Measurements from ENCODE around the gene HOXC12. TPM values are rescaled to one million over a fixed set of nuclear protein-coding genes. Genes with fewer than 3 reads are reported as not detected.

Gene HOXC12
- total RNA-seq, 2 experiments from 2014 or later: not detected

- H3K4me1 ChIP-seq (ENCODE audit: insufficient read depth, low read length): peaks cover 55% of the 10 kb centered on the region
- Mint-ChIP-seq H3K27ac (no peak overlapping the region), H3K4me3 (peak overlapping the region; percentile 84), H3K27me3 (peaks cover 100% of the 10 kb centered on the region), H3K4me1 (ENCODE audit: low read depth) (peaks cover 65% of the 10 kb centered on the region), H3K36me3 (ENCODE audit: low read depth) (no peaks in the 10 kb centered on the region), H3K9me3 (no peaks in the 10 kb centered on the region)
- no peaks in the 10 kb centered on the region for H3K36me3 ChIP-seq (ENCODE audit: insufficient read depth, low read length)
- peaks cover 98 to 100% of the 10 kb centered on the region in 2 experiments for H3K27me3 ChIP-seq (ENCODE audit: control insufficient read depth in 1 of 2, insufficient read depth in 2 of 2, low read length in 2 of 2)
- no peak overlapping the region for H3K4me3 ChIP-seq (ENCODE audit: low read length)
- intact Hi-C loops (cut with DNase I, micrococcal nuclease): no loop called here
- ChIA-PET POLR2A (no interaction called here), CTCF (no interaction called here)
- no peak overlapping the region for H3K27ac ChIP-seq (ENCODE audit: low read depth in 1 of 2, low read length in 2 of 2)
- no peak for ATAC-seq (ENCODE audit: poor library complexity)
- peaks cover 0 to 71% of the 10 kb centered on the region in 2 experiments for H3K9me3 ChIP-seq (ENCODE audit: control insufficient read depth in 1 of 2, insufficient read depth in 1 of 2, low read length in 2 of 2)
- TF ChIP-seq CTCF (IDR thresholded peaks at IDR 0.05): no peak
- DNase-seq: no peak
Measured at GRCh38 chr12:53994009-53994263, 39.2 kb downstream of the HOXC12 start.

- H3K27me3 ChIP-seq (ENCODE audit: control insufficient read depth in 1 of 2, insufficient read depth in 2 of 2, low read length in 2 of 2): peaks cover 98 to 99% of the 10 kb centered on the region in 2 experiments
- DNase-seq (no peak), ATAC-seq (ENCODE audit: poor library complexity) (no peak)
- H3K36me3 ChIP-seq (ENCODE audit: insufficient read depth, low read length): no peaks in the 10 kb centered on the region
- Mint-ChIP-seq H3K4me3 (peak overlapping the region; percentile 88), H3K9me3 (no peaks in the 10 kb centered on the region), H3K27me3 (peaks cover 100% of the 10 kb centered on the region), H3K36me3 (ENCODE audit: low read depth) (no peaks in the 10 kb centered on the region), H3K4me1 (ENCODE audit: low read depth) (peaks cover 64% of the 10 kb centered on the region), H3K27ac (no peak overlapping the region)
- ChIA-PET CTCF (no interaction called here), POLR2A (no interaction called here)
- H3K4me3 ChIP-seq (ENCODE audit: low read length): no peak overlapping the region
- intact Hi-C loops (cut with DNase I, micrococcal nuclease): loop anchor here in 1 of 2 experiments (5.0 kb wide), 1 partner anchor 32 kb away; no protein-coding TSS in a partner anchor
- TF ChIP-seq CTCF (IDR thresholded peaks at IDR 0.05): no peak
- no peak overlapping the region for H3K27ac ChIP-seq (ENCODE audit: low read depth in 1 of 2, low read length in 2 of 2)
- peaks cover 0 to 73% of the 10 kb centered on the region in 2 experiments for H3K9me3 ChIP-seq (ENCODE audit: control insufficient read depth in 1 of 2, insufficient read depth in 1 of 2, low read length in 2 of 2)
- H3K4me1 ChIP-seq (ENCODE audit: insufficient read depth, low read length): peaks cover 54% of the 10 kb centered on the region
Measured at GRCh38 chr12:53994264-53995001, 39.7 kb downstream of the HOXC12 start.

- H3K27ac ChIP-seq (ENCODE audit: low read depth in 1 of 2, low read length in 2 of 2): no peak overlapping the region
- ChIA-PET CTCF (interaction anchor here (0.9 to 1.0 kb wide), 2 partner anchors 11 to 206 kb away, joined by 3 to 4 read pairs; no protein-coding TSS in a partner anchor), POLR2A (interaction anchor here (1.3 kb wide), 1 partner anchor 9 kb away, joined by 3 read pairs; no protein-coding TSS in a partner anchor)
- intact Hi-C loops (cut with DNase I, micrococcal nuclease): loop anchor here in 1 of 2 experiments (5.0 kb wide), 1 partner anchor 33 kb away; no protein-coding TSS in a partner anchor
- peaks cover 98 to 99% of the 10 kb centered on the region in 2 experiments for H3K27me3 ChIP-seq (ENCODE audit: control insufficient read depth in 1 of 2, insufficient read depth in 2 of 2, low read length in 2 of 2)
- H3K4me3 Mint-ChIP-seq: peak overlapping the region; percentile 88
- no peak overlapping the region for H3K27ac Mint-ChIP-seq
- peaks cover 56% of the 10 kb centered on the region for H3K4me1 ChIP-seq (ENCODE audit: insufficient read depth, low read length)
- no peak for TF ChIP-seq CTCF (IDR thresholded peaks at IDR 0.05)
- peak overlapping the region; percentile 58 for H3K4me3 ChIP-seq (ENCODE audit: low read length)
- ATAC-seq (ENCODE audit: poor library complexity): no peak
- peak in 3 of 14 experiments; percentile 42 to 60 (median 44) for DNase-seq
- H3K27me3 Mint-ChIP-seq: peaks cover 100% of the 10 kb centered on the region
- peaks cover 0 to 79% of the 10 kb centered on the region in 2 experiments for H3K9me3 ChIP-seq (ENCODE audit: control insufficient read depth in 1 of 2, insufficient read depth in 1 of 2, low read length in 2 of 2)
- no peaks in the 10 kb centered on the region for H3K36me3 ChIP-seq (ENCODE audit: insufficient read depth, low read length)
- H3K36me3 Mint-ChIP-seq (ENCODE audit: low read depth): no peaks in the 10 kb centered on the region
- peaks cover 64% of the 10 kb centered on the region for H3K4me1 Mint-ChIP-seq (ENCODE audit: low read depth)
- no peaks in the 10 kb centered on the region for H3K9me3 Mint-ChIP-seq
Measured at GRCh38 chr12:53995002-53995377, 40.3 kb downstream of the HOXC12 start.

All from CD4-positive, alpha-beta T cell (primary cell).